A673 (cell line): ENCODE data around the gene PSMB3. TPM values are rescaled to one million over a fixed set of nuclear protein-coding genes. Genes with fewer than 3 reads are reported as not detected.

Experiments used
- BruUV-seq: library from RNA; stranded (reverse); fragments of 400-500 nt; replicated peaks from 2 replicates; lab custom pipeline; 2021; lab: Mats Ljungman, UMichigan
- CTCF ChIA-PET: fragments of 300-600 bp; sonication (Branson Sonifier 250); formaldehyde crosslinking; loops from one replicate; lab custom pipeline; 2022; ENCODE audit warnings: antibody characterized with exemption; lab: Charles Lee
- POLR2A ChIA-PET: fragments of 300-600 bp; sonication (Branson Sonifier 250); formaldehyde crosslinking; loops from one replicate; lab custom pipeline; 2022; ENCODE audit warnings: antibody characterized with exemption; ENCODE audit not compliant: low non-redundant PET; lab: Charles Lee
- DNase-seq: peaks from one replicate; pipeline ENCODE4 v3.0.0-alpha.2; 2015; ENCODE audit warnings: low spot score
- H3K27ac ChIP-seq: fragments of 200-600 bp; sonication (generic); 2 replicates; pipeline ENCODE4 v1.5.1; 2016; ENCODE audit warnings: mixed run types, low read depth, mild to moderate bottlenecking, mixed read lengths, antibody characterized with exemption, low read length; ENCODE audit not compliant: poor library complexity, severe bottlenecking
- H3K27me3 ChIP-seq: fragments of 200-600 bp; sonication (generic); replicated peaks from 2 replicates; pipeline ENCODE4 v1.6.1; 2017; ENCODE audit warnings: mixed run types, low read depth, mild to moderate bottlenecking, mixed read lengths, antibody characterized with exemption, low read length; ENCODE audit not compliant: insufficient read depth, poor library complexity
- H3K36me3 ChIP-seq: fragments of 200-600 bp; sonication (generic); 2 replicates; pipeline ENCODE4 v1.6.1; 2016; ENCODE audit warnings: mixed run types, mild to moderate bottlenecking, mixed read lengths, antibody characterized with exemption, low read length; ENCODE audit not compliant: insufficient read depth, poor library complexity, severe bottlenecking
- H3K4me1 ChIP-seq: fragments of 200-600 bp; sonication (generic); 2 replicates; pipeline ENCODE4 v1.6.1; 2017; ENCODE audit warnings: mixed run types, mild to moderate bottlenecking, mixed read lengths, antibody characterized with exemption, low read length; ENCODE audit not compliant: insufficient read depth, poor library complexity, severe bottlenecking
- H3K4me3 ChIP-seq: fragments of 200-600 bp; sonication (generic); 2 replicates; pipeline ENCODE4 v1.5.1; 2016; ENCODE audit warnings: low read depth, mixed run types, mild to moderate bottlenecking, mixed read lengths, low read length; ENCODE audit not compliant: poor library complexity, severe bottlenecking
- H3K9me3 ChIP-seq: fragments of 200-600 bp; sonication (generic); 2 replicates; pipeline ENCODE4 v1.6.1; 2016; ENCODE audit warnings: mixed run types, low read depth, mild to moderate bottlenecking, mixed read lengths, antibody characterized with exemption, low read length; ENCODE audit not compliant: poor library complexity, severe bottlenecking
- EZH2 ChIP-seq: fragments of 200-600 bp; sonication (generic); IDR thresholded peaks from 2 replicates; pipeline ENCODE4 v1.6.1; 2017; ENCODE audit warnings: borderline replicate concordance, low read depth, mild to moderate bottlenecking, mixed read lengths, antibody characterized with exemption, low read length; ENCODE audit not compliant: poor library complexity, severe bottlenecking
- intact Hi-C: fragments of 100-400 bp; cut with micrococcal nuclease; formaldehyde crosslinking; loops from one replicate; pipeline ENCODE4 v1.10.0; 2022; ENCODE audit not compliant: unreplicated experiment
- total RNA-seq: library from RNA; stranded (reverse); gene quantifications from 2 replicates; pipeline ENCODE4 v1.2.3, GENCODE V29; 2021
- TF ChIP-seq, protein P1 (sequence below): fragments of 300-800, 200-600 bp; sonication (generic); conservative IDR thresholded peaks from 2 replicates; pipeline ENCODE4 v1.5.1; 2017; ENCODE audit warnings: low read depth, mild to moderate bottlenecking, antibody characterized with exemption, low read length, moderate library complexity, mixed read lengths

Gene PSMB3
- total RNA-seq, 1 experiment from 2014 or later = 217 TPM

- Histone ChIP-seq H3K4me3 (no peak overlapping the region), H3K4me1 (peaks cover 17% of the 10 kb centered on the region), H3K36me3 (peaks cover 3% of the 10 kb centered on the region), H3K9me3 (no peaks in the 10 kb centered on the region), H3K27me3 (no peaks in the 10 kb centered on the region), H3K27ac (no peak overlapping the region)
- intact Hi-C loops = no loop called here
- DNase-seq = no peak
- ChIA-PET POLR2A (no interaction called here), CTCF (no interaction called here)
- BruUV-seq = no TSS peak
- TF ChIP-seq, protein P1, sequence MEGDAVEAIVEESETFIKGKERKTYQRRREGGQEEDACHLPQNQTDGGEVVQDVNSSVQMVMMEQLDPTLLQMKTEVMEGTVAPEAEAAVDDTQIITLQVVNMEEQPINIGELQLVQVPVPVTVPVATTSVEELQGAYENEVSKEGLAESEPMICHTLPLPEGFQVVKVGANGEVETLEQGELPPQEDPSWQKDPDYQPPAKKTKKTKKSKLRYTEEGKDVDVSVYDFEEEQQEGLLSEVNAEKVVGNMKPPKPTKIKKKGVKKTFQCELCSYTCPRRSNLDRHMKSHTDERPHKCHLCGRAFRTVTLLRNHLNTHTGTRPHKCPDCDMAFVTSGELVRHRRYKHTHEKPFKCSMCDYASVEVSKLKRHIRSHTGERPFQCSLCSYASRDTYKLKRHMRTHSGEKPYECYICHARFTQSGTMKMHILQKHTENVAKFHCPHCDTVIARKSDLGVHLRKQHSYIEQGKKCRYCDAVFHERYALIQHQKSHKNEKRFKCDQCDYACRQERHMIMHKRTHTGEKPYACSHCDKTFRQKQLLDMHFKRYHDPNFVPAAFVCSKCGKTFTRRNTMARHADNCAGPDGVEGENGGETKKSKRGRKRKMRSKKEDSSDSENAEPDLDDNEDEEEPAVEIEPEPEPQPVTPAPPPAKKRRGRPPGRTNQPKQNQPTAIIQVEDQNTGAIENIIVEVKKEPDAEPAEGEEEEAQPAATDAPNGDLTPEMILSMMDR = no peak
- no peak for TF ChIP-seq EZH2
These were observed 11.1 kb upstream of the PSMB3 start for GRCh38 chr17:38741461-38741860.

- CTCF ChIA-PET = no interaction called here
- peaks cover 3% of the 10 kb centered on the region for H3K36me3 ChIP-seq
- TF ChIP-seq EZH2 = no peak
- TF ChIP-seq, protein P1 = no peak
- no TSS peak for BruUV-seq
- DNase-seq = no peak
- no peaks in the 10 kb centered on the region for H3K27me3 ChIP-seq
- peak overlapping the region; percentile 60 for H3K27ac ChIP-seq
- H3K4me3 ChIP-seq = no peak overlapping the region
- H3K4me1 ChIP-seq = peaks cover 20% of the 10 kb centered on the region
- intact Hi-C loops = no loop called here
- POLR2A ChIA-PET = no interaction called here
- H3K9me3 ChIP-seq = no peaks in the 10 kb centered on the region
These were observed 10.6 kb upstream of the PSMB3 start for GRCh38 chr17:38741921-38742410.

DNA sequence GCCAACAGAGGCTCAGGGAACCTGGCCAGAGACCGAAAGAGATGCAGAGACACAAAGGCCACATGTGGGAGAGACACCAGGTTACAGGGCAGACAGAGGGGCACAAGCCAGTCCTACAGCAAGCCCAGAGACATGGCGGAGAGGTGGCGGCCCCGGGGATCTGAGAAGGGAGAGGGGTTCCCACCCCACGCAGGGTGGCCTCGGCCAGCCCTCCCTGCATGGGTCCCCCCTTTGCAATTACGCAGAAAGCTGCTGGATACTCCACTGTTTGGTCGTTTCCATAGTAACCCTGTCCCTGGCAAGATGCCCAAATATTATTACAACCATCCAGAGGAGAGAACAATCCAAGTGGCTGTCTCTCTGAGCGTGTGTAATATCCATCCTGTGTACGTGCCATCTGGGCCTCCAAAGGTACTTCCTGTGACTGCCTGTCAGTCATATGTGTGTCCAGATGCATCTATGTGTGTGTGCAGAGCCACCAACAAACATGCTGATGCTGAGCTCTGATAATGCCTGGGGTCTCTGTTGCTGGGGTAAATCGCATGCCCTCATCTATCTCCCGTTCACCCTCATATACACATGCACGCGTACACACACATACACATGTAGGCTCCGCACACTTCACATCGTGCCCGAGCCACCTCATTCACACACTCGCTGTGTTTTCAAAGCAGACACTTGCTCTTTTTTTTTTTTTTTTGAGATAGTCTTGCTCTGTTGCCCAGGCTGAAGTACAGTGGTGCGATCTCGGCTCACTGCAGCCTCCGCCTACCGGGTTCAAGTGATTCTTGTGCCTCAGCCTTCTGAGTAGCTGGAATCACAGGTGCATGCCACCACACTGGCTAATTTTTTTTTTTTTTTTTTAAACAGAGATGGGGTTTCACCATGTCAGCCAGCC is 9.9 kb upstream of the PSMB3 start:
- Histone ChIP-seq H3K4me3 (no peak overlapping the region), H3K36me3 (peaks cover 3% of the 10 kb centered on the region), H3K27ac (peak overlapping the region; percentile 60), H3K4me1 (peaks cover 20% of the 10 kb centered on the region), H3K9me3 (no peaks in the 10 kb centered on the region), H3K27me3 (no peaks in the 10 kb centered on the region)
- no peak for TF ChIP-seq EZH2
- DNase-seq = peak; percentile 72
- intact Hi-C loops = no loop called here
- BruUV-seq = no TSS peak
- ChIA-PET POLR2A (no interaction called here), CTCF (no interaction called here)
